Trophoblast cell (in vitro differentiated cells and primary cell): Measurements from ENCODE around the gene ABCB8.
A peak's percentile ranks its signal among the peaks of the same experiment; 100 is the strongest.

ENCODE experiments used
- DNase-seq, 2 donors: peaks; one replicate each; pipeline ENCODE4 v3.0.0-alpha.2; 2016
- H2AFZ ChIP-seq: 2 replicates; pipeline ENCODE4 v1.6.1; 2013; ENCODE audit warnings: low read length, moderate library complexity, mild to moderate bottlenecking; ENCODE audit not compliant: insufficient read depth, poor library complexity
- H2AK5ac ChIP-seq: 2 replicates; pipeline ENCODE4 v1.6.1; 2013; ENCODE audit warnings: mild to moderate bottlenecking, low read length
- H2BK120ac ChIP-seq: 2 replicates; pipeline ENCODE4 v1.6.1; 2013; ENCODE audit warnings: low read length, mild to moderate bottlenecking, moderate library complexity; ENCODE audit not compliant: insufficient read depth, poor library complexity
- H2BK12ac ChIP-seq: 2 replicates; pipeline ENCODE4 v1.6.1; 2013; ENCODE audit warnings: mild to moderate bottlenecking, low read length, moderate library complexity
- H2BK5ac ChIP-seq: 2 replicates; pipeline ENCODE4 v1.6.1; 2013; ENCODE audit warnings: low read length, low read depth, moderate library complexity, mild to moderate bottlenecking; ENCODE audit not compliant: poor library complexity
- H3K14ac ChIP-seq: 2 replicates; pipeline ENCODE4 v1.6.1; 2013; ENCODE audit warnings: mild to moderate bottlenecking, low read length
- H3K18ac ChIP-seq: 2 replicates; pipeline ENCODE4 v1.6.1; 2013; ENCODE audit warnings: mild to moderate bottlenecking, low read length
- H3K23ac ChIP-seq: 2 replicates; pipeline ENCODE4 v1.6.1; 2013; ENCODE audit warnings: low read length
- H3K27ac ChIP-seq: 2 replicates; pipeline ENCODE4 v1.5.1; 2013; ENCODE audit warnings: low read depth, mild to moderate bottlenecking, inconsistent platforms, low read length, moderate library complexity
- H3K27me3 ChIP-seq: 2 replicates; pipeline ENCODE4 v1.6.1; 2013; ENCODE audit warnings: inconsistent platforms, mild to moderate bottlenecking, low read length, moderate library complexity; ENCODE audit not compliant: insufficient read depth
- H3K36me3 ChIP-seq, 2 experiments: 1 replicate in 1 of 2; 2 replicates in 1 of 2; pipeline ENCODE4 v1.6.1; 2013; ENCODE audit warnings: low read length in 2 of 2, mild to moderate bottlenecking in 2 of 2, moderate library complexity in 1 of 2; ENCODE audit not compliant: insufficient read depth in 2 of 2, control insufficient read depth in 1 of 2
- H3K4ac ChIP-seq: 2 replicates; pipeline ENCODE4 v1.6.1; 2013; ENCODE audit warnings: low read depth, mild to moderate bottlenecking, low read length, moderate library complexity
- H3K4me1 ChIP-seq, 2 experiments: 1 replicate in 1 of 2; 2 replicates in 1 of 2; pipeline ENCODE4 v1.6.1; 2013; ENCODE audit warnings: low read length in 2 of 2, mild to moderate bottlenecking in 2 of 2, moderate library complexity in 1 of 2; ENCODE audit not compliant: insufficient read depth in 2 of 2, control insufficient read depth in 1 of 2
- H3K4me2 ChIP-seq: 2 replicates; pipeline ENCODE4 v1.6.1; 2013; ENCODE audit warnings: inconsistent platforms, mild to moderate bottlenecking, low read length, moderate library complexity
- H3K4me3 ChIP-seq: 2 replicates; pipeline ENCODE4 v1.5.1; 2013; ENCODE audit warnings: mild to moderate bottlenecking, low read depth, low read length, inconsistent platforms
- H3K79me1 ChIP-seq: one replicate; pipeline ENCODE4 v1.6.1; 2013; ENCODE audit warnings: low read length
- H3K79me2 ChIP-seq: 2 replicates; pipeline ENCODE4 v1.6.1; 2013; ENCODE audit warnings: low read length, mild to moderate bottlenecking; ENCODE audit not compliant: control insufficient read depth, insufficient read depth, poor library complexity
- H3K9ac ChIP-seq: 2 replicates; pipeline ENCODE4 v1.6.1; 2013; ENCODE audit warnings: mild to moderate bottlenecking, low read length
- H3K9me3 ChIP-seq: 2 replicates; pipeline ENCODE4 v1.6.1; 2013; ENCODE audit warnings: low read depth, mild to moderate bottlenecking, control low read depth, inconsistent platforms, low read length; ENCODE audit not compliant: insufficient read depth
- H4K12ac ChIP-seq: 2 replicates; pipeline ENCODE4 v1.6.1; 2013; ENCODE audit warnings: low read depth, mild to moderate bottlenecking, low read length, moderate library complexity
- H4K8ac ChIP-seq: 2 replicates; pipeline ENCODE4 v1.6.1; 2013; ENCODE audit warnings: low read depth, mild to moderate bottlenecking, low read length, moderate library complexity
- H4K91ac ChIP-seq: one replicate; pipeline ENCODE4 v1.6.1; 2013; ENCODE audit warnings: low read depth, mild to moderate bottlenecking, low read length, moderate library complexity
- WGBS: extraction: QIAGEN DNeasy Blood & Tissue Kit; methylation state at CpG from one replicate; pipeline ENCODE4 v1.1.7; 2013; ENCODE audit warnings: missing lambda C conversion rate; ENCODE audit not compliant: insufficient read length, insufficient coverage; ENCODE audit errors: extremely low coverage; 5-methylcytosine and 5-hydroxymethylcytosine counted together

The ABCB8 gene

DNA sequence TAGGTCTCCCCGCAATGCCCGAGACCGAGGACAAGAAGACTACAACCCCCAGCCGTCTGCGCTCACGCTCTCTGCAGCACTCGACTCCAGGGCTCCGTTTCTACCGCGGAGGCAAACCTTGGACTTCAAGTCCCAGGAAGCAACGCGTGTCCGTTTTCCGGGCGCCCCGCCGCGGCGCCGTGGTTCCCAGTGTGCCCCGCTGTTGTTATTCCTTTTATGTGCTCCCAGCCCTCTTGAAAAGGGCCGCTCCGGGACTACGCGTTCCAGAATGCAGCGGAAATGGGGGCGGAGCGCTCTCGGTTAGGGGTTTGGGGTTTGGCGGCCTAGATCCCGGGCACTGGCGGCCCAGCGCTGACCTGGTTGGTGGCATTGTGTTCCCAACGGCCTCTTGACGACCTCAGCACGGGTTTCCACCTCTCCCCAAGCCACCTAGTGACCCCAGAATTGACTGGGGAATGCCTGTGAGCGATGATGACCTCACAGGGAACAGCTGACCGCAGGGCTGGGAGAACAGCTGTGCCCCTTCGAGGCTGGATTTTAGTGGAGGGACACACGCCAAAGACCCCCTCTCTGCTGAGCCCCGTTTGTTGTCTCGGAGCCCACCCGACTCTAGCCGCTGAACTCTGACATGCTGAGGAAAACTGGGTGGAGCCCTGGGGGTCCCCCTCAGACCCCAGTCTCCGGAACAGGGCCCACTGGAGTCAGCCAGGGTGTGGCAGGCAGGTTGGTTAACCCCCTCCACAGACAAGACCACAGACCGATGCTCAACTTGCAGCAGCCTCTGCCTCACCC lies 29.9 kb downstream of the ABCB8 start:
- H4K91ac ChIP-seq = peak overlapping the region; percentile 88
- peak overlapping the region; percentile 37 for H2BK12ac ChIP-seq
- peak overlapping the region; percentile 87 for H3K14ac ChIP-seq
- peak overlapping the region; percentile 84 for H3K27ac ChIP-seq
- WGBS = no CpG with 5 or more reads among the region's 46 CpGs
- H3K27me3 ChIP-seq = no peaks in the 10 kb centered on the region
- DNase-seq = peak; percentile 99
- H3K4ac ChIP-seq = peak overlapping the region; percentile 48
- peak overlapping the region; percentile 82 for H2AK5ac ChIP-seq
- H3K23ac ChIP-seq = no peak overlapping the region
- H3K79me2 ChIP-seq = peaks cover 26% of the 10 kb centered on the region
- peak overlapping the region; percentile 77 for H3K18ac ChIP-seq
- H2AFZ ChIP-seq = peak overlapping the region; percentile 58
- no peaks in the 10 kb centered on the region for H3K9me3 ChIP-seq
- H2BK120ac ChIP-seq = peak overlapping the region; percentile 69
- peak overlapping the region; percentile 95 for H4K8ac ChIP-seq
- H3K4me2 ChIP-seq = peak overlapping the region; percentile 90
- peak overlapping the region; percentile 81 for H2BK5ac ChIP-seq
- H3K4me1 ChIP-seq = peaks cover 47% of the 10 kb centered on the region in 2 experiments
- peak overlapping the region; percentile 63 for H3K4me3 ChIP-seq
- peaks cover 40% of the 10 kb centered on the region for H3K79me1 ChIP-seq
- H4K12ac ChIP-seq = peak overlapping the region; percentile 82
- H3K36me3 ChIP-seq = peaks cover 3 to 6% of the 10 kb centered on the region in 2 experiments
- H3K9ac ChIP-seq = peak overlapping the region; percentile 75

DNA sequence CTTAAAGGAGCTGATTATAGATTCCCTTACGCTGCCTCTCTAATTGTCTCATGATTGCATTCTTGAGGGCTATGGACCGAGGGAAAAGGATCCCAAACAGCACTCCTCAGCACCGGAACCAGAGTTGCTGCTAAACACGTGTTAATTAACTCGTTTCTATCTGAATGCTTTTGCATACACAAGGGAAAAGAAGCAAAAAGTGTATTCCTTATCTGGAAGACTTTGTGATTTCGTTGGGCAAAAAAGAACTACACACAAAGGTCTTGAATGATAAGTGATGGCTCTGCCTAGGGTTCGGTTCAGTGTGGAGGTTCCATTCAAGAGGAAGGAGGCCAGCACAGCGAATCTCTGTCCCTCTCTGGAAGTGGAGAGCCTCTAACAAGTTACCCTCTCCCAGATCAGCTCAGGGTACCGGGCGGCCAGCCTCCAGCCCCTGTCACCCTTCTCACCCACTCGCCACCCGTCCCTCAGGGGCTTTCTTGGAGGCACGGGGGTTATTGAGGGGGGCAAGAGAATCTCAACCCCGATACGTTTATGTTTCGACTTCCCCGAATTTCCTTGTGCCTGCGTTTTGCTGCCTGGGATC lies 30.6 kb downstream of the ABCB8 start:
- H4K12ac ChIP-seq = peak overlapping the region; percentile 82
- peak in 1 of 2 donors; percentile 45 for DNase-seq
- H3K18ac ChIP-seq = peak overlapping the region; percentile 93
- H3K79me2 ChIP-seq = peaks cover 26% of the 10 kb centered on the region
- no peak overlapping the region for H3K23ac ChIP-seq
- H3K14ac ChIP-seq = peak overlapping the region; percentile 91
- H3K36me3 ChIP-seq = peaks cover 3 to 9% of the 10 kb centered on the region in 2 experiments
- H3K27ac ChIP-seq = peak overlapping the region; percentile 84
- peak overlapping the region; percentile 90 for H3K4me2 ChIP-seq
- H2BK120ac ChIP-seq = peak overlapping the region; percentile 79
- peak overlapping the region; percentile 30 for H2BK12ac ChIP-seq
- H4K8ac ChIP-seq = peak overlapping the region; percentile 95
- H3K9ac ChIP-seq = peak overlapping the region; percentile 84
- no peaks in the 10 kb centered on the region for H3K9me3 ChIP-seq
- peaks cover 50% of the 10 kb centered on the region in 2 experiments for H3K4me1 ChIP-seq
- H2AK5ac ChIP-seq = peak overlapping the region; percentile 82
- no CpG with 5 or more reads among the region's 18 CpGs for WGBS
- peak overlapping the region; percentile 66 for H3K4me3 ChIP-seq
- peak overlapping the region; percentile 82 for H2AFZ ChIP-seq
- H2BK5ac ChIP-seq = peak overlapping the region; percentile 81
- no peaks in the 10 kb centered on the region for H3K27me3 ChIP-seq
- H3K79me1 ChIP-seq = peaks cover 44% of the 10 kb centered on the region
- peak overlapping the region; percentile 85 for H3K4ac ChIP-seq
- peak overlapping the region; percentile 89 for H4K91ac ChIP-seq

DNA sequence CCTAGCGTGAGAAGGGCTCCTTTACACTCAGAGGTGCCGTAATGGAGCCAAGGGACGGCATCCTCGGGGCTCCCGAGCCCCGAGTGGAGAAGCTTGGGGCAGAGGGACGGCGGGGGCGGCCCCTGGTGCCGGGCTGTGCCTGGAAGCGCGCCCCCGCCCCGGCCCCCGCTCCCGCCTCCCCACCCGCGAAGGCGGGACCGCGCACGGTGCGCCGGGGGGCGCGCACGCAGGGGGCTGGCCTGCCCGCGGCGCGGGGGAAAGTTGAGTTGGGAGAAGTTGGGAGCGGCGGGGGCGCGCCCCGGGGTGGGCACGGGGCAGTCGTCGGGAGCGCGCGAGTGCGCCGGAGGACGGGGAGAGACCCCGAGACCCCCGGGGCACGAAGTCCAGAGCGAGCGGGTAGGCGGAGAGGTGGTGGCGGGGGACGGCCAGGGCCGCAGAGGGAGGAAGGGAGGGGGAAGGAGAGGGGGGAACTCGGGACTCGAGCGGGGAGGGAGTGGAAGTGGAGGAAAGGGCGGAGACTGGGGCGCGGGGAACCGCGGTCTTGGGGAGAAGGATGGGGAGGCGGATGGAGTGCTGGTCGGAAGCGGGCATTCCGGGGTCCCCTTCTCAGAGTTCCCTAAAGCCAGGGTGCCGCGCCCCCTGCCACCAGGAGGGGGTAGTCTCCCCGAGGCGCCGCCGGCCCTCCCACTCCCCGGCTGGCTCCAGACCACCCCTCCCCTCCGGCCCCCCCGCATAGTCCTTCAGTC lies 31.3 kb downstream of the ABCB8 start, which contains the start of gene SLC4A2:
Gene SLC4A2 (plus strand): TSS at position 223 of the 746 bp plus-strand sequence. CDS start 2,399 bp downstream, outside the sequence.
- Histone ChIP-seq H3K27ac (peak within 1 kb of the TSS; percentile 84), H3K23ac (no peak within 1 kb of the TSS), H4K91ac (peak within 1 kb of the TSS; percentile 89), H4K8ac (peak within 1 kb of the TSS; percentile 95), H4K12ac (peak within 1 kb of the TSS; percentile 82), H3K36me3 (peaks cover 9 to 12% of the 10 kb centered on the region in 2 experiments), H3K4ac (peak within 1 kb of the TSS; percentile 85), H2AK5ac (peak within 1 kb of the TSS; percentile 82), H3K9me3 (no peaks in the 10 kb centered on the region), H2BK12ac (peak within 1 kb of the TSS; percentile 30), H3K27me3 (no peaks in the 10 kb centered on the region), H3K79me2 (peaks cover 26% of the 10 kb centered on the region), H3K4me1 (peaks cover 50% of the 10 kb centered on the region in 2 experiments), H3K79me1 (peaks cover 47% of the 10 kb centered on the region), H3K9ac (peak within 1 kb of the TSS; percentile 84), H3K4me3 (peak within 1 kb of the TSS; percentile 79), H2BK120ac (peak within 1 kb of the TSS; percentile 82), H2AFZ (peak within 1 kb of the TSS; percentile 82), H3K14ac (peak within 1 kb of the TSS; percentile 91), H3K4me2 (peak within 1 kb of the TSS; percentile 95), H2BK5ac (peak within 1 kb of the TSS; percentile 89), H3K18ac (peak within 1 kb of the TSS; percentile 93)
- DNase-seq = peak; percentile 41 to 82
- WGBS = no CpG with 5 or more reads among the region's 75 CpGs

DNA sequence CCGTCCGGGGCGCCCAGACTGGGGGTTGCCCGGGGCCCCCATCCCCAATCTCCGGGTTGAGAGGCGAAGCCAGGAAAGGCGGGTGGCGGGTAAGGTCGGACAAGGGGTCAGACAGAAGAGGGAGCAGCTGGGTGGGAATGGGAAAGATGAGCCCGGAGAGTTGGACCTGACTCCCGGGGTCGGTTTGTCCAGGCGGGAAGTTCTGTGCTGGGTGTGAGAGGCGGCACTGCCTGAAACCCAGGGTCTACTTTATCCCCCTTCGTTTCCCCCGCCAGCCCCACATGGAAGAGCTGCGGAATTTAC lies 31.8 kb downstream of the ABCB8 start:
- Histone ChIP-seq H3K4me3 (peak overlapping the region; percentile 79), H3K4me1 (peaks cover 50% of the 10 kb centered on the region in 2 experiments), H3K14ac (peak overlapping the region; percentile 81), H4K12ac (peak overlapping the region; percentile 61), H3K27ac (peak overlapping the region; percentile 35), H3K4me2 (peak overlapping the region; percentile 95), H3K9me3 (no peaks in the 10 kb centered on the region), H3K9ac (peak overlapping the region; percentile 67), H3K27me3 (no peaks in the 10 kb centered on the region), H3K23ac (no peak overlapping the region), H3K36me3 (peaks cover 14 to 17% of the 10 kb centered on the region in 2 experiments), H3K79me1 (peaks cover 47% of the 10 kb centered on the region), H3K4ac (peak overlapping the region; percentile 66), H4K8ac (peak overlapping the region; percentile 87), H2BK12ac (peak overlapping the region; percentile 3), H2AFZ (peak overlapping the region; percentile 45), H4K91ac (peak overlapping the region; percentile 87), H2BK5ac (peak overlapping the region; percentile 89), H2AK5ac (peak overlapping the region; percentile 43), H2BK120ac (peak overlapping the region; percentile 82), H3K18ac (peak overlapping the region; percentile 50), H3K79me2 (peaks cover 26% of the 10 kb centered on the region)
- DNase-seq = no peak
- WGBS = no CpG with 5 or more reads among the region's 17 CpGs
